GM12864 (cell line): ENCODE data around the gene DPYD.

ENCODE experiments used
- DNase-seq: peaks from one replicate; pipeline ENCODE4 v3.0.0-alpha.2; 2011; ENCODE audit warnings: low read depth
- H3K4me3 ChIP-seq: 2 replicates; pipeline ENCODE4 v1.5.1; 2011; ENCODE audit warnings: mild to moderate bottlenecking, low read depth, low read length, control low read depth
- CTCF ChIP-seq: IDR thresholded peaks from 2 replicates; pipeline ENCODE4 v1.5.1; 2011; ENCODE audit warnings: low read depth, mild to moderate bottlenecking, moderate library complexity, low read length, control low read depth, inconsistent platforms; ENCODE audit errors: missing control alignments

Gene DPYD

DNA sequence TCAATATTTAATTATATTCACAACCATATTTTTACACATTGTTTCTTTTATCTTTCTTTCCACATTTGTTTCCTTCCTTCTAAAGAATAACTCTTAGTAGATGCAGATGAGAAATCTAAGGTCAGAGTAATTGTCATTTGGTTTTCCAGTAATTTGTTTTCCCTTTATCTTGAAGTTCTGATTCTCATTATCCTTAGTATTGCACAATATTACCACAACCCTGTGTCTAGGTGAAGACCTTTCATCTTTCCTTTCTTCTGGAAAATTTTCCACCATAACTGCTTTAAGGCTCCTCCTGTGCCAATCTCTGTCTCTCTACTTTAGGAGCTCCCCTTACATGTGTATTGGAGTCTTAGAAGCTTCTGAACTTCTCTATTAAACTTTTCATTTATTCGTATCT is 209.0 kb downstream of the DPYD start:
- H3K4me3 ChIP-seq: no peak overlapping the region
- TF ChIP-seq CTCF: no peak
- DNase-seq: no peak

GRCh38 chr1:97693601-97694000 is 227.2 kb downstream of the DPYD start:
- no peak for TF ChIP-seq CTCF
- H3K4me3 ChIP-seq: no peak overlapping the region
- DNase-seq: no peak

DNA sequence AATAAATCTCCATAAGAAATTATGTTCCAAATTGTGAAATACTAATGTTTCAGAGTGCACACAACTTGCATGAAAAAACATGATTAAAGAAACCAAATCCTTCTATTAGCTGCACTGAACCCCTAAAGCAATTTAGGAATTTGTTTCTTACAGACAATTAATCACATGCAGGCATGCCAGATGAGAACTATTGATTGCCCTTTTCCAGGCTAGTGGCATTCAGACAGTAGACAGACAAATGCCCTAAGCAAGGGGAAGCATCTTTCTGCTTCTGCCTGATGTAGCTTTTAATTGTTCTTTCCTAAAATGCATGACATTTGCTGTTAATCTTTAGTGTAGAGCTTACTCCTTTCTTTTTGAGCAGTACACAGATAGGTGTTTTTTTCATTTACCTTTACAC is 229.5 kb downstream of the DPYD start:
- no peak for TF ChIP-seq CTCF
- H3K4me3 ChIP-seq: no peak overlapping the region
- DNase-seq: no peak

DNA sequence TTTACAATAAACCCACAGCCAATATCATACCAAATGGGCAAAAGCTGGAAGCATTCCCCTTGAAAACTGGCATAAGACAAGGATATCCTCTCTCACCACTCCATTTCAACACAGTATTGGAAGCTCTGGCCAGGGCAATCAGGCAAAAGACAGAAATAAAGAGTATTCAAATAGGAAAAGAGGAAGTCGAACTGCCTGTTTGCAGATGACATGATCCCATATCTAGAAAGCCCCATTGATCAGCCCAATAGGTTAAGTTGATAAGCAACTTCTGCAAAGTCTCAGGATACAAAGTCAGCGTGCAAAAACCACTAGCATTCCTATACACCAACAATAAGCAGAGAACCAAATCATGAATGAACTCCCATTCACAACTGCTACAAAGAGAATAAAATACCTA is 235.5 kb downstream of the DPYD start:
- DNase-seq: no peak
- no peak overlapping the region for H3K4me3 ChIP-seq
- no peak for TF ChIP-seq CTCF

DNA sequence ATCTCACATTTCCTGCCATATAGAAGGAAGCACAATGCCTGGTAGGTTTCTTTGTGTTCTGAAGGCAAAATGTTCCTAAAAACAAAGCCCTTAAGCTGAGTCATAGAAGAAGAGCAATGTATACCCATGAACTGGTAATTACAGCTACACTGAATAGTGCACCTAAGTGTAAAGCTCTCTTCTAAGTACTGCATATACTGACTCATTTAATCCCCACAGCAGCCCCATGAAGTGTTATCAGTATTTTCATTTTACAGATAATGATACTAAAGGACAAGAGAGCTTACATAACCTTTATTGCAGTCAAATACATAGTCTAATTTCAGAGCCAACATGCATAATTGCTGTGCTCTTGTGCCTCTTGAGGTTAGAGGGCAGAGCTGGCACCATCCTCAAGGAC is 239.9 kb downstream of the DPYD start:
- DNase-seq: no peak
- no peak for TF ChIP-seq CTCF
- H3K4me3 ChIP-seq: no peak overlapping the region

DNA sequence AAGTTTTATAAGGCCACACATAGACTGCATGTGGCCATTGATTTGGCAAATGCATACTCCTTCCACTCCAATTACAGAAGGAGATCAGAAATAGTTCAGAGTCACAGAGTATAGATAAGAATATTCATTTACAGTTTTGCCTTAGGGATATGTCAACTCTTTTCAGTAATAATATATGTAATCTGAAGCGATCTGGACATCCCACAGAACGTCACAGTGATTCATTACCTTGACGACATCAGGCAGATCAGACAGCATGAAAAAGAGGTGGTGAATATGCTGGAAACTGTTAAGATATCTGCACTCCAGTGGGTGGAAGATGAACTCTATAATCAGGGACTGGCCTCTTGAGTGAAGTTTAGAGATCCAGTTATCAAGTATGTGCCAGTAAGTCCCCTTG is 240.4 kb downstream of the DPYD start:
- no peak overlapping the region for H3K4me3 ChIP-seq
- TF ChIP-seq CTCF: no peak
- DNase-seq: no peak

DNA sequence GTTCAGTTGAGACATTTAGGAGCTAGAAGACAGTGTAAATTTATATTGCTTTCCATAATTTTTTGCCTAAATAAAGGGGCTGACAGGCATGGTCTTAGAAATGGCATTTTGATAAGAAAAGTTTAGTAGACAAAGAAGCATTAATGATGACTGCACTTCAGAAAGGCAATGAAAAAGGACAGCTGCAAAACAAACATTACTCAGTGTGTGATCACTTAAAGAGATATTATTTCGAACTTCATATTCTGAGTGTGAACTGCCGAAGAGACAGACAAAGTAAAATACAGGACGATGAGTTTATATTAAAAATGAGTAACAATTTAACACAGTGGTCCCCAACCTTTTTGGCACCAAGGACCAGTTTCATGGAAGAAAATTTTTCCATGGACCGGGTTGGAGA is 243.1 kb downstream of the DPYD start:
- no peak for TF ChIP-seq CTCF
- no peak for DNase-seq
- H3K4me3 ChIP-seq: no peak overlapping the region
